HG03097 (cell line): ENCODE results near the gene KIF26B.

Experiments used
- ATAC-seq: cut with Tn5 transposase; IDR thresholded peaks from one replicate; pipeline ENCODE4 v1.9.1; 2021; ENCODE audit not compliant: unreplicated experiment, low FRiP score

KIF26B gene

DNA sequence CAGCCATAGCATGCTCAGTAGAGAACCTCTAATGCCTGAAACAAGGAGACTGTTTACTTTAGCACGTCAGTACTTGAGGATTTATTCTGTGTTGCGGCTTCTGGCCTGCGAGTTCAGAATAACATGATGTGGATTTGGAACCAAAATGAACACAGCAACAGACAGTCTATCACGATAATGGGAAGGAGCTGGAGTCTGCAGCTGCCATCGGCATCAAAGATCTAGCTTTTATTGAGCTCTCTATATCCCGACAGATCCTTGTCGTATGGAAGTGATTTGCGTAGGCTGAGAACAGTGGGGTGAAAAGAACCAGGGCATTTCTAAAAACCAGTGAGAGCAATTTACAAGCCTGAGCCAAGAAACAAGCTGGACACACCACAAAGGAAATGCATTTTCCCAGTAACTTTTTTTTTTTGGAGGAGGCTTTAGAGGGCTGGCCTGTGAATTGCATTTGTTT, 294.2 kb downstream of the KIF26B start:
- ATAC-seq: no peak

- no peak for ATAC-seq
Measured at GRCh38 chr1:245453541-245453940, 298.8 kb downstream of the KIF26B start.

DNA sequence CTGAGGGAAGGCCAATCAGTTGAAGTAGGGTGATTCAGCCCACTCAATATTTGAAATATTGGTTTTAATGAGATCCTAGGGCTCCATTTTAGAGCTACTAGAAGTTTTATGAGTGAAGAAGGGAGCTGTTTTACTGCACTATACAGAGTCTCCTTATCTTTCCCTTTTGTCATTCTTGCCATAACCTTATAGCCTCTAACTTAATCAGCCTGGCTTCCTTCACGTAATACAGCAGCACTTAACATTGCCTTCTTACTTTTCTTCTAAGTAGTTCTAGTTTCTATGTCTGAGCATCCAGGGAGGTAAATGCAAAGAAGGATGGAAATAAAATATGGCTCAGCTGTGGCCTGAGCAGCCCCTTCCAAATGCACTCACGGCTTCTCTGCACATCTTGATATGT, 299.3 kb downstream of the KIF26B start:
- ATAC-seq: no peak

- no peak for ATAC-seq
Measured at GRCh38 chr1:245457562-245457961, 302.8 kb downstream of the KIF26B start.

DNA sequence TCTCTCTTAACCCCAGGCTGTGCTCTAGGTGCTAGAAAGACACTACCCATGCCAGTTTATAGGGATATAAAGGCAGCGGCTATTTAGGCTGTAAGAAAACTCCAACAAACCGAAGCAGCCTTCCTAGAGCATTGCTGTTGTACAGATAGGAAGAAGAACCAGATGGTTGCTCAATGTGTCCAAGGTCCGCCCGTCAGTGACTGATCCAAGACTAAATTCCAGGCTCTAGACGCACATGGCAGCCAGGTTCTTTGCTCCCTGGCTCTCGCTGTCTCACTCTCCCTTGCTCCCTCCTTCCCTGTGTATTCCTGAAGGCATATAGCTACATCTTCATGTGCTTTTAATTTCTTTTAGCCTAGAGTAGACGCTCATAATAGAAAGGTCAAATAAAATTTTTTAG, 303.4 kb downstream of the KIF26B start:
- ATAC-seq: no peak

- no peak for ATAC-seq
Measured at GRCh38 chr1:245458761-245459174, 304.0 kb downstream of the KIF26B start.

- ATAC-seq: no peak
Measured at GRCh38 chr1:245459621-245460020, 304.8 kb downstream of the KIF26B start.

GRCh38 chr1:245461681-245462080, 306.9 kb downstream of the KIF26B start:
- ATAC-seq: no peak

- no peak for ATAC-seq
Measured at GRCh38 chr1:245462161-245462560, 307.4 kb downstream of the KIF26B start.

GRCh38 chr1:245463392-245464165, 308.8 kb downstream of the KIF26B start:
- no peak for ATAC-seq

DNA sequence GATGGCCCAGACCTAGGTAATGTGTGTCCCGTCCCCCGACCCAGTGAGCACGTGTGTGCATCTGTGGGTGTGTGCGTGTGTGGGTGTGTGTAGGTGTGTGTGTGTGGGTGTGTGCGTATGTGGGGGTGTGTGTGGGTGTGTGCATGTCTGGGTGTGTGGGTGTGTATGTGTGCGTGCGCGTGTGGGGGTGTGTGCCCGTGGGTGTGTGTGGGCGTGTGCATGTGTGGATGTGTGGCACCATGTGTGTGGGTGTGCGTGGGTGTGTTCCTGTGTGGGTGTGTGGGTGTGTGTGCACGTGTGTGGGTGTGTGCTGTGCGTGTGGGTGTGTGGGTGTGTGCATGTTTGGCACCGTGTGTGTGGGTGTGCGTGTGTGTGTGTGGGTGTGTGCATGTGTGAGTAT, 309.5 kb downstream of the KIF26B start:
- ATAC-seq: no peak

DNA sequence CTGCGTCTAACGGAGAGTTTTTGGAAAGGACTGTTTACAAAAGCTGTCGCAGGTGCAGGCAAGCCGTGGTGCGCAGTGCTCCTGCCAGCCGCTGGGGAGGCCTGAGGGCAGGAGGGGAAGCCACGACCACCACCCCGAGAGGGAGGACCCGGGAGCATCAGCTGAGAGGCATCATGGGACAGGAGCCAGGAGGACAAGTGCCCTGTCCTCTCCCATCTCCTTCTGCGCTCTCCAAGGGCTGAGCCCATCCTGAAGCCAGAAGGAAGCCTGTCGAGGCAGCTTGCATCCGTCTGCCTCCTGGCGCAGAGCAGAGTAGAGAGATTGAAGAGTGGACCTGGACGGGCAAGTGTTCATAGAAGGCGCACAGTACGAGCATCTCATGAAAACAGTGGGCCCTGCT, 310.9 kb downstream of the KIF26B start:
- ATAC-seq: no peak

- no peak for ATAC-seq
Measured at GRCh38 chr1:245466261-245466660, 311.5 kb downstream of the KIF26B start.

DNA sequence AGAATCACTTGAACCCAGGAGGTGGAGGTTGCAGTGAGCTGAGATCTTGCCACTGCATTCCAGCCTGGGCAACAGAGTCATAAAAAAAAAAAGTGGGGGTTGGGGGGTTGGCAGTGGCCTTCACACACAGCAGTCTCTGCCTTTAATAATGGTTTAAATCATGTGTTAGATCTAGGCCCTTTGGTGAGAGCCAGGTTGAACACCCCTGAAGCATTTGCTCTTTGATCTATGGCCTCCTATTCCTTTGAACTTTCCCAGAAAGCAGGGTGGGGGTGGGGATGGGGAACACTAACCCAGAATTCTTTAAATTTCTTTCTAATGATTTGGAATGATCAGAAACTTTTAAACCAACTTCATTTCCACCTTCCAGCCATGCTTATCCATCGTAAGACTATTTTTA, 313.0 kb downstream of the KIF26B start:
- ATAC-seq: no peak

- no peak for ATAC-seq
Measured at GRCh38 chr1:245469006-245469405, 314.2 kb downstream of the KIF26B start.

DNA sequence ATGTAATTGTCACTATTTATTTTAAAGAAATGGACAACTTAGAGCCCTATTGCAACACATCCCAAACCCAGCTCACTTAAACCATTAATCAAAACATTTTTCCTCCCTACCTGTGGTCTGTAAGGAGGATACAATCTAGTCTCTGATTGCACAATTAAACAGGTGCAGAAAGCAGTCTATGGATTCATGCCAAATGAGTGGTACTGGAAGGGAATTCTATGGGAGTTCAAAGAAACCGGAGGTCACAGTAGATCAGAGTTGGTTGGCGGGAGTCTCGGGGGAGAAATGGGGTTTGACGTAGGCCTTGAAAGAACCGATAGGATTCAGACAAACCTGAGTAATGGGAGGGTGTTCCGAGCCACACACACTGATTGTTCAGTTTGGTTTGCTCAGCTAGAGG, 314.9 kb downstream of the KIF26B start:
- ATAC-seq: no peak

DNA sequence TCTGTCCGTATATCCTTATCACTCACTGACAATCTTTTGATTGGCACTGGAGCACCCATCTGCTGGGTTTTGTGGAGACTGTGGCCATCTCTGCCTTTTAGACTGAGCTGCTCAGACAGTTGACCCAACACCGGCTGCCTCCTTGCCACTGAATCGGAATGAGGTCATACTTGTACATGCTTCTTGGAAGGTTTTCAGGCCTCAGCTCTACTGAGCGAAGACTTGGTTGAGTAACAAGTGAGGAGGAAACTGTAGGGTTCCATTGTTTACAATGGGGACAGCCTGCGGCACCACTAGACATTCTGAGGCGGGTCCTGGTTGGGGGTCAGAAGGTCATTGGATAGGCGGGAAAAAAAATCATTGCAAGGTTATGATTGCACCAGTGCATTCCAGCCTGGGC, 320.3 kb downstream of the KIF26B start:
- no peak for ATAC-seq

DNA sequence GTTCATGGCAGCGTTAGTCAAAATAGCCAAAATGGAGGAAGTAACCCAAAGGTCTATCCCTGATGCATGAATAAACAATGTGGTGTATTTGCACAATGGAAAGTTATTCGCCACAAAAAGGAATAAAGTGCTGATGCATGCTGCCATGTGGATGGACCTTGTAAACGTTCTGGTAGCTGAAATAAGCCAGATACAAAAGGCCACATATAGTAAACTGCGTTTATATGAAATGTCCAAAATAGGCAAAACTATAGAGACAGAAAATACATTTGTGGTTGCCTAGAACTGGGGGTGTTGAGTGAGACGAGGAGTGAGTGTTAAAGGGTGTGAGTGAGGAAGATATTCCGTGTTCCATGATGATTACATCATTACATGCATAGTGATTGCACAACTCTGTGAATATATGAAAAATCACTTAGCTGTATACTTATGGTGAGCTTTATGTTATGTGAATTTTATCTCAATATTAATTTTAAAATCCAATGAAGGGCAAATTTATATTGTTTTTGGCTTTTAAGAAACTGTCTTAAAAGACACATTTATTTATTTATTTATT, 321.3 kb downstream of the KIF26B start:
- no peak for ATAC-seq

DNA sequence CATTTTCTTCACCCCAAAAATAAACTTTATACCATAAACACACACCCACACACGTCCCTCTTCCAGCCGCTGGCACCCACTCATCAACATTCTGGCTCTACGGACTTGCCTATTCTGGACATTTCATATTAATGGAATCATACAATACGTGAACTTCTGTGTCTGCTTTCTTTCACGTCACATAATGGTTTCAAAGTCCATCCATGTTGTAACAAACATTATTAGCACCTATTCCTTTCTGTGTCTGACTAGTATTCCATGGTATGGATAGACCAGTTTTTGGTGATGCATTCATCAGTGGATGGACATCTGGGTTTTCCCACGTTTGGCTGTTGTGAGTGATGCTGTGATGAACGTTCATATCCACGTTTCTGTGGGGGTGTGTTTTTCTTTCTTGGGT, 323.2 kb downstream of the KIF26B start:
- ATAC-seq: no peak

DNA sequence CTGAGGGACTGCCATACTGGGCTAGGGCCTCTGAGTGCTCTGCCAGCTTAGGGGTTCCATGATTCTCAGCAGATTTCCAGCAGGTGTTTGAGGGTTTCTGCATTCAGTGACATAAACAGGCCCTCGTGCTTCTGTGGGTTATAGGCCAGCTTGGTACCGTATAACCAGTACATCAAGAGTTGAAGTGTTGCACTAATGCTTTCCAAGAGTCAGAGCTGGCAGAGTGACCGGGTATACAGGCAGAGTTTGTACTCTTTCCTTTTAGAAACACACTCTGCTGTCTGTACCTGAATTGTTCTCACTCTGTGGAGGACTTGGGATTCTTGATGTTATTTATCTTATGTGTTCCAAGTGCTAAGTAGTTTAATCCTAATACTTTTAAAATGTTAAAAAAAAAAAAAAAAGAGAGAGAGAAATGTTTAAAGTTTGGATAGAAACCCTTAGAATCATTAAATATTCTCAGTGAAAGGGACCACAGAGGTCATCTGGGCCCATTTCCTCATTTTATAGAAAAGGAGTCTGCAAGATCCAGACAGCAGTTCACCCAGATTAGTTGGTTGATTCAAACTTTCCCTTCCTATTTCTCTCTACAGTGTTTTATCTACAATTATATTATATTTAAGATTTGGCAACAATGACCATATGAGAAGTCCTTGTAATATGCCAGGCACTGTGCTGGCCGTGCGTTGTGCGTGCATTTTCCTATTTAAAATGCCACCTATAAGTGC, 325.8 kb downstream of the KIF26B start:
- no peak for ATAC-seq

DNA sequence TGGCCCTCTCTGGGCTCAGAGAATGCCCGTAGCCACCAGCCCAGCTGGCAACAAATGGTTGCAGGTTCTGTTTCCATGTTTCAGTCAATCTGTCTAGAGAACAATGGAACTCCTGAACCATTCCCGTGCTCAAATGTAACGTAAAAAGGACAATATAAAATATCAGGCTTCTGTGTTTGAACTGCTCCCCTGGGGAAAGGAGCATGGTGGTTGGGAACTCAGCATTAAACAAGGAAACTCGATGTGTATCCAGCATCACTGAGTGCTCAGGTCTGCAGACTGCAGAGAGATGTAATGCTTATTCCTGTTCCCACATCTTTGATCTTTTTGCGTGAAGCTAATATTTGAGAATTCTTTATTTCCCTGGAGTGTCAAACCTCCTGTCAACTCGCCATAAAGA, 326.5 kb downstream of the KIF26B start:
- ATAC-seq: no peak

- ATAC-seq: no peak
Measured at GRCh38 chr1:245483247-245483646, 328.5 kb downstream of the KIF26B start.
